KG1 (cell line): ENCODE data around the gene WDR45.

Source experiments
- DNase-seq: peaks from one replicate; lab custom pipeline; 2025; lab: John Stamatoyannopoulos, UW

The WDR45 gene

GRCh38 chrX:49043220-49043986, 36.3 kb downstream of the WDR45 start, which contains the start of gene TFE3:
Gene TFE3 (minus strand): TSS chrX:49043357. CDS start chrX:49043226, 131 bp downstream.
- peak; percentile 75 for DNase-seq

- no peak for DNase-seq
Observed at GRCh38 chrX:49042581-49043219, 37.0 kb downstream of the WDR45 start.

GRCh38 chrX:49041744-49042580, 37.7 kb downstream of the WDR45 start:
- no peak for DNase-seq

GRCh38 chrX:49040376-49040955, 39.2 kb downstream of the WDR45 start:
- DNase-seq, result no peak

GRCh38 chrX:49039598-49040375, 39.9 kb downstream of the WDR45 start:
- DNase-seq, result peak; percentile 47

DNA sequence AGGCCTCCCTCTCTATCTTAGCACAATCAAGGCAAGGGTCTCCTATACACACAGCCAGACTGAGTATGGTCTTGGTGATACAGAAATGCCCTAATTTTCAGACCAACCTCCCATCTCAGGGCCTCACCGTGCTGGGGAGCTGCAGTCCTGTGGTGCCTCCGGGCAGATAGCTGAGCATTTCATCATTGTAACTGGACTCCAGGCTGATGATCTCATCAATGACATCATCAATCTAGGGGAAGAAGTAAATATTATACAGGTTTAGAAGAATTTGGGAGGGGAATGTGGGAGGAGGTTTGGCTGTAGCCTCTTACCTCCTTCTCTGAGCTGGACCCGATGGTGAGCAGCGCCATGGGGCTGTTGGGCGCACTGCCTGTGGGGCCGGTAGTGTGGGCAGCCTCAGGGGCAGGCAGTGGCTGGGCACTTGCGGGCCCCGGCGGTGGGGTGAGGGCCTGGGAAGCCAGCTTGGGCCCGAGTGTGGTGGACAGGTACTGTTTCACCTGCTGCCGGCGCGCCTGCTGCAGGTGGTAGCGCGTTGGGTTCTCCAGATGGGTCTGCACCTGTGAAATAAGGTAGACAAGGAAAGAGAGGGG, 41.7 kb downstream of the WDR45 start:
- DNase-seq, result no peak

DNA sequence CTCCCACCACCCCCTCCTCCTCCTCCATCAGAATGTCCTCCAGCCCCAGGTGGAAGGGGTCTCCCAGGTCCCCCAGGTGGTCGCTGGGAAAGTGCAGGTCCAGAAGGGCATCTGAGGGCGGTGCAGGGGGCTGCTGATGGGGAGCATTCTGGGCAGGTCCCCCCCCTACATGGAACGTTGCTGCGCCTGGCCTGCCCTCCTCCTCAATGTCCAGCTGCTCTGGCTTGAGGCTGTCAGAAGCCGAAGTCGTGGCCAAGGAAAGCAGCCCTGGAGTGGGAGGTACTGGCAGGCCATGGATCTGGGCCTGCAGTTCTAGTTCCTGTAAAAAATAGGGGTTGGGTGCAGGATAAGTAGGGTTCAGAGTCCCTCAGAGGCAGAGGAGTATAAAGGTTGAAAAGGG, 49.4 kb downstream of the WDR45 start:
- no peak for DNase-seq

DNA sequence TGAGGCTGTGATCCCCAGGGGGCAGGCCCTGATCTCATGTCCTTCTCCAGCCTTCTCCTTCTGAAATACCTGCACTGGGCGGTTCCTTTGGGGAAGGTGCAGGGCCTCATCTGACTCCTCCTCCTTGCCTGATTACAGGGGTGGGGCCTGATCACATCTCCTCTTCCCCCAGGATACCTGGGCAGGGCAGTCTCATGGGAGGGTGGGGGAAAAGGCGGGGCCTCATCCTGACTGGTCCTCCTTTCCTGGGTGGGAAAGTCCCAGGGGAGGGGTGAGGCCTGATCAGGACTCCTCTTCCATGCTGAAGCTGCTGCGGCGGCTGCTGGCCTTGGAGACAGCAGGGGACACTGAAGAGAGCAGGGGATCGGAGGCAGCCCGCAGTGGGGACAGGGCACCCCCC, 49.8 kb downstream of the WDR45 start:
- no peak for DNase-seq
